Activated CD4-positive, CD25-positive, alpha-beta regulatory T cell treated with anti-CD3 and anti-CD28 coated beads, Interleukin-2, amount 50 U/mL, for 16 hours (primary cell): ENCODE data around the gene PACSIN3.

Experiments used
- DNase-seq: peaks from one replicate; pipeline ENCODE4 v3.0.0-alpha.2; 2020; ENCODE audit warnings: low read depth, low spot score

PACSIN3 gene

GRCh38 chr11:47152953-47153950 lies 33.0 kb downstream of the PACSIN3 start:
- DNase-seq, result no peak

GRCh38 chr11:47152126-47152952 lies 33.9 kb downstream of the PACSIN3 start:
- DNase-seq, result no peak

GRCh38 chr11:47149782-47150181 lies 36.5 kb downstream of the PACSIN3 start:
- DNase-seq, result no peak

GRCh38 chr11:47148903-47149531 lies 37.2 kb downstream of the PACSIN3 start:
- no peak for DNase-seq

GRCh38 chr11:47148270-47148669 lies 38.0 kb downstream of the PACSIN3 start:
- no peak for DNase-seq

- DNase-seq, result no peak
Measured at GRCh38 chr11:47147681-47148080, 38.6 kb downstream of the PACSIN3 start.

- DNase-seq, result no peak
Measured at GRCh38 chr11:47147250-47147649, 39.0 kb downstream of the PACSIN3 start.

GRCh38 chr11:47144541-47144940 lies 41.7 kb downstream of the PACSIN3 start:
- no peak for DNase-seq

GRCh38 chr11:47143322-47143721 lies 42.9 kb downstream of the PACSIN3 start:
- no peak for DNase-seq

- DNase-seq, result no peak
Measured at GRCh38 chr11:47139878-47140277, 46.4 kb downstream of the PACSIN3 start.

- DNase-seq, result no peak
Measured at GRCh38 chr11:47137476-47137875, 48.8 kb downstream of the PACSIN3 start.

- DNase-seq, result no peak
Measured at GRCh38 chr11:47136921-47137320, 49.3 kb downstream of the PACSIN3 start.

GRCh38 chr11:47136327-47136726 lies 49.9 kb downstream of the PACSIN3 start:
- no peak for DNase-seq

GRCh38 chr11:47132981-47133380 lies 53.3 kb downstream of the PACSIN3 start:
- DNase-seq, result no peak

- DNase-seq, result no peak
Measured at GRCh38 chr11:47132490-47132889, 53.7 kb downstream of the PACSIN3 start.

GRCh38 chr11:47131136-47131535 lies 55.1 kb downstream of the PACSIN3 start:
- DNase-seq, result no peak

- DNase-seq, result no peak
Measured at GRCh38 chr11:47130543-47130942, 55.7 kb downstream of the PACSIN3 start.
